Ovary (tissue), 3 donors: Measurements from ENCODE around the gene TMEM164.

ENCODE experiments used
- EP300 ChIP-seq: sonication (generic); formaldehyde crosslinking; IDR thresholded peaks from one replicate; pipeline ENCODE4 v1.6.1; 2017; ENCODE audit warnings: antibody characterized with exemption
- TF ChIP-seq, protein P1 (sequence below), 3 donors: fragments of 450-650 bp in 2 of 3; fragments of 200-600 bp in 1 of 3; IDR thresholded peaks; one replicate each; pipeline versions ENCODE4 v1.5.1 to v1.8.0; 2016 to 2022; ENCODE audit warnings: antibody characterized with exemption in 3 of 3, mild to moderate bottlenecking in 1 of 3
- donor health status: DM: no; HTN: no; CAD: no.

DNA sequence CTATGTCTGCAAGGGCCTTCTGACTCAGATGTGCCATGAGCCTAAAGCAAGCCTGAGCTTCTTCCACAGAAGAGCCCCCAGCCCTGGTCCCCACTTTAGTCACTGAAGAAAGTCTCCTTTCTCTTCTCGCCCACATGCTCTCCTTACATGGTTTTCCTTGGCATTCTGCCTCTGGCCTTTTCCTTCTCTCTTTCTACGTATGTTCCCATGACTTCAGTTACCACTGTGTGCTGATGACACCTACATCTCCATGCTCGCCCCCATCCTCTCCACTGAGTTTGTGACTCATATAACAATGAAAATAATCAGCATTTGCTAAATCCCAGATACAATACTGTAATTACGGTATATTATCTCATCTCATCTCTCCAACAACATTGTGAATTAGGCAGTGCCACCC is 165.7 kb downstream of the TMEM164 start:
- TF ChIP-seq EP300, result no peak
- TF ChIP-seq, protein P1, sequence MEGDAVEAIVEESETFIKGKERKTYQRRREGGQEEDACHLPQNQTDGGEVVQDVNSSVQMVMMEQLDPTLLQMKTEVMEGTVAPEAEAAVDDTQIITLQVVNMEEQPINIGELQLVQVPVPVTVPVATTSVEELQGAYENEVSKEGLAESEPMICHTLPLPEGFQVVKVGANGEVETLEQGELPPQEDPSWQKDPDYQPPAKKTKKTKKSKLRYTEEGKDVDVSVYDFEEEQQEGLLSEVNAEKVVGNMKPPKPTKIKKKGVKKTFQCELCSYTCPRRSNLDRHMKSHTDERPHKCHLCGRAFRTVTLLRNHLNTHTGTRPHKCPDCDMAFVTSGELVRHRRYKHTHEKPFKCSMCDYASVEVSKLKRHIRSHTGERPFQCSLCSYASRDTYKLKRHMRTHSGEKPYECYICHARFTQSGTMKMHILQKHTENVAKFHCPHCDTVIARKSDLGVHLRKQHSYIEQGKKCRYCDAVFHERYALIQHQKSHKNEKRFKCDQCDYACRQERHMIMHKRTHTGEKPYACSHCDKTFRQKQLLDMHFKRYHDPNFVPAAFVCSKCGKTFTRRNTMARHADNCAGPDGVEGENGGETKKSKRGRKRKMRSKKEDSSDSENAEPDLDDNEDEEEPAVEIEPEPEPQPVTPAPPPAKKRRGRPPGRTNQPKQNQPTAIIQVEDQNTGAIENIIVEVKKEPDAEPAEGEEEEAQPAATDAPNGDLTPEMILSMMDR (IDR thresholded peaks at IDR 0.05), result no peak
